Fibroblast of villous mesenchyme (primary cell): ENCODE measurements around the gene MIOX. TPM values are rescaled to one million over a fixed set of nuclear protein-coding genes. Genes with fewer than 3 reads are reported as not detected.

Experiments
- DNase-seq: peaks from one replicate; pipeline ENCODE4 v3.0.0-alpha.2; 2010; ENCODE audit warnings: low read depth
- H3K4me3 ChIP-seq: 2 replicates; pipeline ENCODE4 v1.5.1; 2011; ENCODE audit warnings: low read depth, mild to moderate bottlenecking, low read length
- total RNA-seq: library from RNA; depleted of rRNA; stranded (reverse); fragments of >200 nt; gene quantifications from 2 replicates; pipeline ENCODE4 v1.2.3, GENCODE V29; 2012
- TF ChIP-seq, protein P1 (sequence below): IDR thresholded peaks from 2 replicates; pipeline ENCODE4 v1.5.1; 2012; ENCODE audit warnings: low read depth, mild to moderate bottlenecking, low read length; ENCODE audit not compliant: insufficient read depth

MIOX gene
- total RNA-seq, 1 donor, result not detected

DNA sequence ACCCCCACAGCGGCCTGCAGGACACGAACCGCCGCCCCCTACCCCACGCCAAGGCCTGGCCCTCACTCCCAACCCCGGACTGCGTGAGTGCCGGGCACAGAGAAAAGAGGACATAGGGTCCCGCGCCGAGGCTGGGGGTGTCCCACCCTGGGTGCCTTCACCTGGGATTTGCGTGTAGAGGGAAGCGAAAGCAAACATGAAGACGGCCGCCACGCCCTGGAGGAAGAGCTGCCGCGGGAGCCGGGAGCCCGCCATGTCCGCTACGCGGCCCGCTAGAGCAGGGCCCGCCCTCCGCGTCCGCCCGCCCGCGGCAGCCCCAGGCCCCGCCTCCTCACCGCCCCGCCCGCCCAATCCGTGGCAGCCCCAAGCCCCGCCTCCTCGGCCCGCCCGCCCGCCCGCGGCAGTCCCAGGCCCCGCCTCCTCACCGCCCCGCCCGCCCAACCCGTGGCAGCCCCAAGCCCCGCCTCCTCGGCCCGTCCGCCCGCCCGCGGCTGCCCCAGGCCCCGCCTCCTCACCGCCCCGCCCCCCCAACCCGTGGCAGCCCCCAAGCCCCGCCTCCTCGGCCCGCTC is 20.8 kb downstream of the MIOX start, which contains the start of gene LMF2:
LMF2 (minus strand) TSS at position 282 of the 570 bp plus-strand sequence; CDS start at position 255, 27 bp downstream.
- no peak for DNase-seq
- peak within 1 kb of the TSS; percentile 91 for H3K4me3 ChIP-seq
- TF ChIP-seq, protein P1, sequence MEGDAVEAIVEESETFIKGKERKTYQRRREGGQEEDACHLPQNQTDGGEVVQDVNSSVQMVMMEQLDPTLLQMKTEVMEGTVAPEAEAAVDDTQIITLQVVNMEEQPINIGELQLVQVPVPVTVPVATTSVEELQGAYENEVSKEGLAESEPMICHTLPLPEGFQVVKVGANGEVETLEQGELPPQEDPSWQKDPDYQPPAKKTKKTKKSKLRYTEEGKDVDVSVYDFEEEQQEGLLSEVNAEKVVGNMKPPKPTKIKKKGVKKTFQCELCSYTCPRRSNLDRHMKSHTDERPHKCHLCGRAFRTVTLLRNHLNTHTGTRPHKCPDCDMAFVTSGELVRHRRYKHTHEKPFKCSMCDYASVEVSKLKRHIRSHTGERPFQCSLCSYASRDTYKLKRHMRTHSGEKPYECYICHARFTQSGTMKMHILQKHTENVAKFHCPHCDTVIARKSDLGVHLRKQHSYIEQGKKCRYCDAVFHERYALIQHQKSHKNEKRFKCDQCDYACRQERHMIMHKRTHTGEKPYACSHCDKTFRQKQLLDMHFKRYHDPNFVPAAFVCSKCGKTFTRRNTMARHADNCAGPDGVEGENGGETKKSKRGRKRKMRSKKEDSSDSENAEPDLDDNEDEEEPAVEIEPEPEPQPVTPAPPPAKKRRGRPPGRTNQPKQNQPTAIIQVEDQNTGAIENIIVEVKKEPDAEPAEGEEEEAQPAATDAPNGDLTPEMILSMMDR, result no peak

DNA sequence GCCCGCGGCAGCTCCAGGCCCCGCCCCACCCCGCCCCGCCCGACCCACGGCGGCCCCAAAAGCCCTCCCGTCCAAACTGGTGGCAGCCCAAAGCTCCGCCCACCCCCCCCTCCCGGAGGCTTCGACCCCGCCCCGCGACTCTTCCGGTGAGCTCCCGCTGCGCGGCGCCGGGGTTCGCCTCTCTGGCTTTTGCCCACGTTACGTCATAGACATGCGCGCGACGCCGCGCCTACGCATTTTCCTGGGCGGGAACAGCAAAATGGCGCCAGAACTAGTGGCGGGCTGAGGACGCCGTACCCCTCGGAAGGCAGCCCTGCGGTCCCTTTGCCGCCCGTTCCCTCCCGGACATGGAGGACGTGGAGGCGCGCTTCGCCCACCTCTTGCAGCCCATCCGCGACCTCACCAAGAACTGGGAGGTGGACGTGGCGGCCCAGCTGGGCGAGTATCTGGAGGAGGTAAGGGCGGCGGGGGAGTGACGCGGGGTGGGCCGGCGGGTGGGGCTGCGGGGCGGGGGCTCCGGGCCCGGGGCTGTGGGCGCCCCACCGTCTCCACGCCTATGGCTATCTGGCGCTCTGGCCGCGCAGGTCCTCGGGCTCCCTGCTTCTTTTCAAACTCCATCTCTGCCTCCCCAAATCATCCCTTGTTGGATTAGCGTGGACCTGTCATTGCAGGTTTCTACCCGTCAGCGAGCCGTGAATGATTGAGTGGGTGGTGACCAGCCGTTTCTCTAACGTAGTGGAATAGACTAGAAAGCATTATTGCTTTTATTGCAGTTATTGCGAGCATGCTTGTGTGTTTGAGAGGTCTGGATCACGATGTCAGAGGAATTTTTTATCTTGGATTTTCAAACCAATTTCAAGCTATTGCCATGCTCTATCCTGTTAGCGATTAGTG is 21.6 kb downstream of the MIOX start, which contains the start of gene NCAPH2:
NCAPH2 (plus strand) TSS at position 234 of the 894 bp plus-strand sequence; CDS start at position 348, 114 bp downstream.
- DNase-seq, result peak; percentile 98
- TF ChIP-seq, protein P1, result no peak
- H3K4me3 ChIP-seq, result peak within 1 kb of the TSS; percentile 91

DNA sequence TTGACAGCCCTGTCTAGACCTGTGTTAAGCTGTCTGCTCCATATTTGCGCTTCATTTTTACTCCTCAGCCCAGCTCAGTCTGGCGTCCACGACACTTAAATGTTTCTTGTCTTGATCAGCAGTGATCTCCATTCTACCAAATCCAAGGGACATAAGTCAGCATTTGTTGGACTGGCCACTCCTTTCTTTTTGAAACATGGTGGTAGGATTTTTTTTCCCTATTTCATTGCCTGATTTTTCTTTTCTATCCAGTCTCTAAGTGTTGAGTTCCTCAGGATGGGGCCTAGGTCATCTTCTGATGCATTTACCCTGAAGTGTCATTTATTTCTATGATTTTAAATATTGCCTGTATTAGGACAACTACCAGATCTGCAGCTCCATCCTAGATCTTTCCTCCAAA is 22.2 kb downstream of the MIOX start:
- no peak for DNase-seq
- peak overlapping the region; percentile 85 for H3K4me3 ChIP-seq
- TF ChIP-seq, protein P1, result no peak

DNA sequence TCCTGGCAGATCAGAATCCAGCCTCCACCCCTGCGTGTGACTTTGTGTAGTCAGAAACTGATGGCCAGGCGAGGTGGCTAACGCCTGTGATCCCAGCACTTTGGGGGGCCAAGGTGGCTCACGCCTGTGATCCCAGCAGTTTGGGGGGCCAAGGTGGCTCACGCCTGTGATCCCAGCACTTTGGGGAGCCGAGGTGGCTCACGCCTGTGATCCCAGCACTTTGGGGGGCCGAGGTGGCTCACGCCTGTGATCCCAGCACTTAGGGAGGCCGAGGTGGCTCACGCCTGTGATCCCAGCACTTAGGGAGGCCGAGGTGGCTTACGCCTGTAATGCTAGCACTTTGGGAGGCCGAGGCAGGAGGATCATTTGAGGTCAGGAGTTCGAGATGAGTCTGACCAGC is 26.5 kb downstream of the MIOX start:
- TF ChIP-seq, protein P1, result no peak
- H3K4me3 ChIP-seq, result no peak overlapping the region
- DNase-seq, result no peak

DNA sequence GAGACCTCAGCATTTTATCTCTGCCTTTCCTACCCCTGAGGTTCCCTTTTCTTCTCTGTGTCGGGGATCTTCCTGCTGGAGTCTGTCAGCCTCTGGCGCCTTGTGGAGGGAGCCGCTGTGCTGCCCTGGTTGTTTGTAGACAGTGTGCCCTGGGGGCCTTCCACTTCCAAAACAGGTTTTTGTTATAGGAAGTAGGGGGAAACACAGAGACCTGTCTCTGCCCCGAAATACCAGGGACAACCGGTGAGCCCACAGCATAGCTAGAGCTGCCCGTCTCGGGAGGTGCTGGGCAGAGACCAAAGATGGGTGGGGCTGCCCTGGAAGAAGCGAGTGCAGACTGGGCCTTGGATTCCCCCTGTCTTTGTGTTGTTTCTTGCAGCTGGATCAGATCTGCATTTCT is 29.4 kb downstream of the MIOX start:
- H3K4me3 ChIP-seq, result no peak overlapping the region
- DNase-seq, result no peak
- TF ChIP-seq, protein P1, result no peak

DNA sequence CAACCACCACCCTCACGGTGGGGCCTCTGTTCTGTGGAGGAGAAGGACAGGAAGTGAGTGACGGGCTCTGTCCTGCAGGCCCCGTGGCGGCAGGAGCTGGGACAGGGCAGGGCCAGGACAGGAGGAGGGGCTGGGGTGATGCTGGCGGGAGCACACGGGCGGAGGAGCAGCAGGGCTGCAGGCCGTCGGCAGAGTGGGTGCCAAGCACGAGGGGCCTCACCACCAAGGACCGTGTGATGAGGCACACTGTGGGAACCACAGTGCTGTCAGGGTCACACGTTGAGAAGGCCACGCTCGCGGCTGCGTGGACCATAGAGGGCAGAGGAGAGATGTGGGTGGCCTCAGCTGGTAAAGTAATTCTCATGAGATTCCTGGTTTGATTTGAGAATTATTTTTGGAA is 30.2 kb downstream of the MIOX start:
- TF ChIP-seq, protein P1, result no peak
- no peak overlapping the region for H3K4me3 ChIP-seq
- no peak for DNase-seq
